ACHN (cell line): ENCODE data around the gene TMEM140.
"Not testable (repeated sequence)": the region's sequence is repeated elsewhere in the genome, so short reads cannot be mapped to it uniquely, and the experiment has no call there.

ENCODE experiments used
- DNase-seq: peaks from one replicate; pipeline ENCODE4 v3.0.0-alpha.2; 2015
- in situ Hi-C: cut with HindIII; loops from 2 replicates; pipeline ENCODE4 v1.10.0; 2017; ENCODE audit warnings: low sequenced_read_pairs, low pct_ligation_motif_present, low pct_unique_long_range_greater_than_20kb

TMEM140 gene

GRCh38 chr7:135169141-135169963 lies 21.5 kb downstream of the TMEM140 start:
- peak; percentile 86 for DNase-seq
- in situ Hi-C loops: loop anchor here (25.0 kb wide), 1 partner anchor 182 kb away; the partner anchor contains the start of gene AGBL3

- in situ Hi-C loops: loop anchor here (25.0 kb wide), 1 partner anchor 183 kb away; the partner anchor contains the start of gene AGBL3
- no peak for DNase-seq
These were observed 22.0 kb downstream of the TMEM140 start for GRCh38 chr7:135169964-135170273.

DNA sequence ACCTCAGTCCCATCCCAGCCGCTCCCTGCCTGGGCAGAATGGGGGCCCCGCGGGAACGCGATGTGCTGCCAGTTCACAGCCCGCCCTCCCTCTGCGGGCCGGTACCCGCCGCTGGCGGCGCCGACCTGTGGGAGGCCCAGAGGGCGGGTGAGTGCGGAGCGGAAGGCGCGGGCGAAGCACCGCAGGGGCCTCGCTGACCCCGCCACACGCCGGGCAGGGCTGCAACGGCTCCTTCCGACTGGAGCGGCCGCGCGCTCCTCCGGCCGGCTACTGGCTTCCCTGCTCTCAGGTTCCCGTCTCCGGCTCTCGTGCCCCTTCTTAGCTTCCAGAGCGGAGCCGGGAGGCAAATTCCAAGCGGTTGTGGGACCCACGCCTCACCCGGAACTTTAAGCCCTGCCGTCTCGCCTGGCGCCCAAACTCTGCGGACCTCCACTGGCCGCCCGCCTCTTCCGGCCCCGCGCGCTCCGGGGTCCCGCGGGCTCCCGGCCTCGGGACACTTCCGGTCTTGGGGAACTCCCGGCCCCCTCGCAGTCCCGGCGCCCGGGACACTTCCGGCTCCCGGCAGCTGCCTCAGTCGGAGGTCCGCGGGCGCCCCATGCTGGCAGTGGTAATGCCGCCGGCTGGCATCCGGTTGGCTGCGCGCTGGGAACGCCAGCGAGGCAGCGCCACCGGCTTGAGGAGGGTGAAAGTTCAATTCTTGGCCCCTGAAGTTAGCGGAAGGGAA lies 22.6 kb downstream of the TMEM140 start, which contains the start of gene CYREN:
Gene CYREN, minus strand, starts transcription at position 434 of the 724 bp plus-strand sequence. CDS start 1,785 bp downstream, outside the sequence.
- in situ Hi-C loops: loop anchor here (25.0 kb wide), 1 partner anchor 183 kb away; the partner anchor contains the start of gene AGBL3
- peak; percentile 99 for DNase-seq

GRCh38 chr7:135170998-135171481 lies 23.2 kb downstream of the TMEM140 start:
- not testable (repeated sequence) for DNase-seq
- in situ Hi-C loops: loop anchor here (25.0 kb wide), 1 partner anchor 184 kb away; the partner anchor contains the start of gene AGBL3

DNA sequence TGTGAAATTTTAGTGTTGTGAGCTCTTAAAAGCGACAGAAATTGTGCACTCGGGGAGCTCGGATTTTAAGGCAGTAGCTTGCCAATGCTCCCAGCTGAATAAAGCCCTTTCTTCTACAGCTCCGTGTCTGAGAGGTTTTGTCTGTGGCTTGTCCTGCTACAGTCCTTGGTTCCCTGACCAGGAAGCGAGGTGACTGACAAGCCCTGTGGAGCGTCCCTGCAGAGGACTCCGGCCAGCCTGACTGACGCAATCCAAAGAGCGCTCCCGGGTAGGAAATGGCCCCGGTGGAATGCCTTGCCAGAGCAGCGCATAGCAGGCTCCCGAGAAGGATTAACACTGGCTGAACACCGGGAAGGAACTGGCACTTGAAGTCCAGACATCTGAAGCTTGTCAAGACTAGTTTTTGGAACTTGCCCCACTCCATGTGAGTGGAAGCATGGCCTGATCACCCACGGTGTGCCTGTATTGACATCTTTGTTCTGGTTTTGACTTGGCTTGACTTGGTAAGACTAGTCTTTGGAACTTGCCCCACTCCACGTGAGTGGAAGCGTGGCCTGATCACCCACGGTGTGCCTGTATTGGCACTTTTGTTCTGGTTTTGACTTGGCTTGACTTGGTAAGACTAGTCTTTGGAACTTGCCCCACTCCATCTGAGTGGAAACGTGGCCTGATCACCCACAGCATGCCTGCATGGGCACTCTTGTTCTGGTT lies 23.9 kb downstream of the TMEM140 start:
- peak; percentile 88 for DNase-seq
- in situ Hi-C loops: loop anchor here (25.0 kb wide), 1 partner anchor 184 kb away; the partner anchor contains the start of gene AGBL3

GRCh38 chr7:135173916-135174315 lies 26.0 kb downstream of the TMEM140 start:
- in situ Hi-C loops: loop anchor here (25.0 kb wide), 1 partner anchor 187 kb away; the partner anchor contains the start of gene AGBL3
- not testable (repeated sequence) for DNase-seq

DNA sequence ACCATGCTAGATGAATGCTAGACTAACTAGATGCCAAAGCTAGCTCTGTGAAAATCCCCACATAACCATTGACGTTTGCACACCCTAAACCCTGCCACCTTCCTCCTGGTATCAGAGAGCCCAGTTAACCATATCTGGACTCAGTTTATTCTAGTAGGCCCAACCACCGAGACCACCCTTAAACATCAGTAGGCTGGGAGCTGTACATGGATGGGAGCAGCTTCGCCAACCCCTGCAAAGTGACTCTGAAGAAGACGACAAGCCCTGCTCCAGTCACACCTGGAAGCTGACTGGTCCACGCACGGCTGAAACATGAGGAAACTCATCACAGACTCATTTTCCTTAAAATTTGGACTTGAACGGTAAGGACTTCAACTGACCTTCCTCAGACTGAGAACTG lies 27.1 kb downstream of the TMEM140 start:
- no peak for DNase-seq
- in situ Hi-C loops: loop anchor here (25.0 kb wide), 1 partner anchor 188 kb away; the partner anchor contains the start of gene AGBL3

- in situ Hi-C loops: no loop called here
- no peak for DNase-seq
These were observed 28.1 kb downstream of the TMEM140 start for GRCh38 chr7:135175931-135176330.

- DNase-seq: no peak
- in situ Hi-C loops: no loop called here
These were observed 29.3 kb downstream of the TMEM140 start for GRCh38 chr7:135177028-135177696.

DNA sequence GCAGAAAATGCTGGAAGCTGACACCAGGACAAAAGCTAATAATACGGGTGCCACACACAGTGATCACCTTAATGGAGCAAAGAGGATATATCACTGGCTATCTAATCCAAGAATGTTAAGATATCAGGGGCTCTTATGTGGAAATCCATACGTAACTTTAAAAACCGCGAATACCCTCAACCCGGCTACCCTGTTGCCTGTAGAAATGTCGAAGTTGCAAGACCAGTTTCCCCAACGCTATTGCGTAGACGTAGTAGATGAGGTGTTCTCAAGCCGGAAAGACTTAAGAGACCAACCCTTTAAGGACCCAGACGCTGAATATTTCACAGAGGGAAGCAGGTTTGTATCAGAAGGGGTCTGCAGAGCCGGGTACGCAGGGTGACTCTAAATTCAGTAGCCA lies 30.5 kb downstream of the TMEM140 start:
- in situ Hi-C loops: no loop called here
- no peak for DNase-seq

DNA sequence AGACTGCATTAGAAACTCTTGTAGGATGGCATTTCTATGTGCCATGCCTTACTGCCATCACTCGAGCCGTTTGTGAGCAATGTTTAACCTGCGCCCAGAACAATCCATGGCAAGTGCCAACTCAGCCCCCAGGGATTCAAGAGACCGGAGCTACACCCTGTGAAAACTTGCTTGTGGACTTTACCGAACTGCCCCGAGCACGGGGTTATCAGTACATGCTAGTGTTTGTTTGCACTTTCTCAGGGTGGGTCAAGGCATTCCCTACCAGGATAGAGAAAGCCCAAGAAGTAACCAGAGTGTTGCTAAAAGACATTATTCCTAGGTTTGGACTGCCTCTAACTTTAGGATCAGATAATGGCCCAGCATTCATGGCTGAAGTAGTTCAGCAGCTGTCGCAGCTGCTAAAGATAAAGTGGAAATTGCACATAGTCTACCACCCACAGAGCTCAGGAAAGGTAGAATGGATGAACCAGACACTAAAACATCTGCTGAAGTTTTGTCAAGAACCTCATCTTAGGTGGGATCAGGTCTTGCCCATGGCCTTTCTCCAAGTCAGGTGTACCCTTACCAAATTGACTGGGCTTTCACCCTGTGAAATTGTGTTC lies 31.6 kb downstream of the TMEM140 start:
- DNase-seq: no peak
- in situ Hi-C loops: no loop called here

- DNase-seq: peak; percentile 69
- in situ Hi-C loops: no loop called here
These were observed 32.2 kb downstream of the TMEM140 start for GRCh38 chr7:135180122-135180521.

GRCh38 chr7:135181261-135181928 lies 33.5 kb downstream of the TMEM140 start:
- no peak for DNase-seq
- in situ Hi-C loops: no loop called here

- in situ Hi-C loops: no loop called here
- no peak for DNase-seq
These were observed 34.2 kb downstream of the TMEM140 start for GRCh38 chr7:135181929-135182678.

GRCh38 chr7:135183478-135183877 lies 35.6 kb downstream of the TMEM140 start:
- DNase-seq: no peak
- in situ Hi-C loops: no loop called here

GRCh38 chr7:135184254-135184841 lies 36.5 kb downstream of the TMEM140 start:
- DNase-seq: no peak
- in situ Hi-C loops: no loop called here
